Stimulated activated effector memory CD8-positive, alpha-beta T cell treated with anti-CD3 and anti-CD28 coated beads, Interleukin-12 subunit alpha, Interleukin-12 subunit beta, amount 100 ng/mL, for 72 hours (primary cell): ENCODE data around the gene RPS6KB2.
"Not testable (repeated sequence)": the region's sequence is repeated elsewhere in the genome, so short reads cannot be mapped to it uniquely, and the experiment has no call there.

Experiments
- ATAC-seq: fragments of 150-1000 bp; cut with Tn5 transposase; 2 replicates; pipeline ENCODE4 v1.10.0; 2021
- DNase-seq, 2 donors: peaks; one replicate each; pipeline ENCODE4 v3.0.0; 2021 to 2022; ENCODE audit warnings: low spot score in 2 of 2
- H3K27ac Mint-ChIP-seq: one replicate; pipeline ENCODE4 v1.8.0; 2022; ENCODE audit warnings: mild to moderate bottlenecking, mixed read lengths
- H3K36me3 Mint-ChIP-seq: one replicate; pipeline ENCODE4 v1.8.0; 2022; ENCODE audit warnings: mild to moderate bottlenecking, mixed read lengths
- H3K4me1 Mint-ChIP-seq: one replicate; pipeline ENCODE4 v1.8.0; 2022; ENCODE audit warnings: mixed read lengths
- H3K4me3 Mint-ChIP-seq: one replicate; pipeline ENCODE4 v1.8.0; 2022; ENCODE audit warnings: mild to moderate bottlenecking, mixed read lengths
- H3K9me3 Mint-ChIP-seq: one replicate; pipeline ENCODE4 v1.8.0; 2022; ENCODE audit warnings: mixed read lengths

Gene RPS6KB2

GRCh38 chr11:67393990-67394389 lies 34.3 kb upstream of the RPS6KB2 start:
- Mint-ChIP-seq H3K9me3 (no peaks in the 10 kb centered on the region), H3K27ac (peak overlapping the region; percentile 4), H3K4me1 (peaks cover 62% of the 10 kb centered on the region), H3K36me3 (peaks cover 59% of the 10 kb centered on the region), H3K4me3 (peak overlapping the region; percentile 86)
- DNase-seq (no peak), ATAC-seq (no peak)

GRCh38 chr11:67395555-67396258 lies 32.6 kb upstream of the RPS6KB2 start:
- peaks cover 64% of the 10 kb centered on the region for H3K4me1 Mint-ChIP-seq
- DNase-seq, result no peak
- no peak overlapping the region for H3K4me3 Mint-ChIP-seq
- no peak for ATAC-seq
- no peaks in the 10 kb centered on the region for H3K9me3 Mint-ChIP-seq
- H3K36me3 Mint-ChIP-seq, result peaks cover 71% of the 10 kb centered on the region
- H3K27ac Mint-ChIP-seq, result peak overlapping the region; percentile 90

GRCh38 chr11:67396259-67396581 lies 32.1 kb upstream of the RPS6KB2 start:
- H3K27ac Mint-ChIP-seq, result peak overlapping the region; percentile 90

GRCh38 chr11:67396587-67397389 lies 31.5 kb upstream of the RPS6KB2 start:
- peak overlapping the region; percentile 90 for H3K27ac Mint-ChIP-seq
- DNase-seq (no peak), ATAC-seq (no peak)
- H3K4me1 Mint-ChIP-seq, result peaks cover 66% of the 10 kb centered on the region
- H3K9me3 Mint-ChIP-seq, result no peaks in the 10 kb centered on the region
- H3K36me3 Mint-ChIP-seq, result peaks cover 74% of the 10 kb centered on the region
- H3K4me3 Mint-ChIP-seq, result no peak overlapping the region

More at GRCh38 chr11:67396259-67396581, 32.1 kb upstream of the RPS6KB2 start:
- ATAC-seq (no peak), DNase-seq (no peak)
- H3K4me1 Mint-ChIP-seq, result peaks cover 66% of the 10 kb centered on the region
- H3K4me3 Mint-ChIP-seq, result no peak overlapping the region
- peaks cover 74% of the 10 kb centered on the region for H3K36me3 Mint-ChIP-seq
- H3K9me3 Mint-ChIP-seq, result no peaks in the 10 kb centered on the region

GRCh38 chr11:67397536-67397935 lies 30.8 kb upstream of the RPS6KB2 start:
- Mint-ChIP-seq H3K9me3 (no peaks in the 10 kb centered on the region), H3K36me3 (peaks cover 74% of the 10 kb centered on the region), H3K4me1 (peaks cover 60% of the 10 kb centered on the region), H3K4me3 (no peak overlapping the region), H3K27ac (peak overlapping the region; percentile 90)
- ATAC-seq (no peak), DNase-seq (no peak)

GRCh38 chr11:67397986-67398660 lies 30.2 kb upstream of the RPS6KB2 start:
- no peak for DNase-seq
- H3K9me3 Mint-ChIP-seq, result no peaks in the 10 kb centered on the region
- peaks cover 54% of the 10 kb centered on the region for H3K4me1 Mint-ChIP-seq
- peak overlapping the region; percentile 90 for H3K27ac Mint-ChIP-seq
- peaks cover 74% of the 10 kb centered on the region for H3K36me3 Mint-ChIP-seq
- peak overlapping the region; percentile 7 for H3K4me3 Mint-ChIP-seq
- ATAC-seq, result no peak

GRCh38 chr11:67398661-67399563 lies 29.4 kb upstream of the RPS6KB2 start:
- DNase-seq (no peak), ATAC-seq (no peak)
- H3K27ac Mint-ChIP-seq, result peak overlapping the region; percentile 90
- no peaks in the 10 kb centered on the region for H3K9me3 Mint-ChIP-seq
- peak overlapping the region; percentile 86 for H3K4me3 Mint-ChIP-seq
- peaks cover 72% of the 10 kb centered on the region for H3K36me3 Mint-ChIP-seq
- H3K4me1 Mint-ChIP-seq, result peaks cover 53% of the 10 kb centered on the region

- H3K27ac Mint-ChIP-seq, result peak overlapping the region; percentile 64
- H3K9me3 Mint-ChIP-seq, result no peaks in the 10 kb centered on the region
- ATAC-seq (no peak), DNase-seq (no peak)
- peak overlapping the region; percentile 86 for H3K4me3 Mint-ChIP-seq
- peaks cover 61% of the 10 kb centered on the region for H3K4me1 Mint-ChIP-seq
- H3K36me3 Mint-ChIP-seq, result peaks cover 69% of the 10 kb centered on the region
These were observed 27.9 kb upstream of the RPS6KB2 start for GRCh38 chr11:67400251-67400941.

- no peak for DNase-seq
- Mint-ChIP-seq H3K36me3 (peaks cover 73% of the 10 kb centered on the region), H3K9me3 (no peaks in the 10 kb centered on the region), H3K4me1 (peaks cover 66% of the 10 kb centered on the region), H3K27ac (peak overlapping the region; percentile 64), H3K4me3 (peak overlapping the region; percentile 86)
- ATAC-seq, result peak; percentile 11
These were observed 27.3 kb upstream of the RPS6KB2 start for GRCh38 chr11:67400942-67401494.

- DNase-seq (peak; percentile 92 to 98), ATAC-seq (peak; percentile 81)
- H3K4me3 Mint-ChIP-seq, result peak within 1 kb of the TSS; percentile 86
- peak within 1 kb of the TSS; percentile 85 for H3K27ac Mint-ChIP-seq
- H3K36me3 Mint-ChIP-seq, result peaks cover 73% of the 10 kb centered on the region
- peaks cover 66% of the 10 kb centered on the region for H3K4me1 Mint-ChIP-seq
- no peaks in the 10 kb centered on the region for H3K9me3 Mint-ChIP-seq
These were observed 26.7 kb upstream of the RPS6KB2 start, which contains the start of gene PPP1CA for GRCh38 chr11:67401495-67402191. PPP1CA (minus strand) TSS chr11:67401858; CDS start chr11:67401782, 76 bp downstream.

- Mint-ChIP-seq H3K36me3 (peaks cover 73% of the 10 kb centered on the region), H3K27ac (peak overlapping the region; percentile 85), H3K4me1 (peaks cover 66% of the 10 kb centered on the region), H3K4me3 (peak overlapping the region; percentile 86)
- DNase-seq, ATAC-seq, H3K9me3 Mint-ChIP-seq: not testable (repeated sequence)
These were observed 26.0 kb upstream of the RPS6KB2 start for GRCh38 chr11:67402192-67402839.

- DNase-seq, ATAC-seq, H3K9me3 Mint-ChIP-seq: not testable (repeated sequence)
- Mint-ChIP-seq H3K4me1 (peaks cover 66% of the 10 kb centered on the region), H3K36me3 (peaks cover 73% of the 10 kb centered on the region), H3K27ac (peak overlapping the region; percentile 85), H3K4me3 (peak overlapping the region; percentile 86)
These were observed 25.2 kb upstream of the RPS6KB2 start for GRCh38 chr11:67403085-67403484.
